NT2/D1 (cell line): Measurements from ENCODE around the gene DR1.

Experiments used
- YY1 ChIP-seq: IDR thresholded peaks from 2 replicates; pipeline ENCODE4 v1.6.1; 2011; ENCODE audit not compliant: insufficient read length, insufficient read depth
- ZNF274 ChIP-seq: IDR thresholded peaks from 2 replicates; pipeline ENCODE4 v1.6.1; 2011; ENCODE audit warnings: mild to moderate bottlenecking, low read depth, low read length

GRCh38 chr1:93344886-93345632 is 648 bp upstream of the DR1 start:
- TF ChIP-seq ZNF274 (no peak), YY1 (no peak)
